Common myeloid progenitor, CD34-positive (primary cell): ENCODE data around the gene EXOC6B.

Source experiments
- CTCF ChIA-PET: fragments of 350-600 bp; sonication (Branson Sonifier 250); formaldehyde crosslinking; loops from one replicate; lab custom pipeline; 2021; ENCODE audit warnings: antibody characterized with exemption; lab: Charles Lee
- POLR2A ChIA-PET: fragments of 350-600 bp; sonication (Branson Sonifier 250); formaldehyde crosslinking; loops from one replicate; lab custom pipeline; 2021; ENCODE audit warnings: antibody characterized with exemption; lab: Charles Lee
- DNase-seq, 3 donors: peaks; one replicate each; pipeline versions ENCODE4 v3.0.0 to v3.0.0-alpha.2; 2013
- H3K27ac ChIP-seq, 2 experiments: 1 replicate in 1 of 2; 2 replicates in 1 of 2; pipeline ENCODE4 v1.7.0; 2013; ENCODE audit warnings: inconsistent platforms in 2 of 2, low read length in 2 of 2, mild to moderate bottlenecking in 2 of 2, low read depth in 1 of 2, moderate library complexity in 1 of 2; ENCODE audit not compliant: severe bottlenecking in 2 of 2, insufficient read depth in 1 of 2, poor library complexity in 1 of 2
- H3K27me3 ChIP-seq, 5 experiments: replicated peaks in 2 of 5; 1 replicate in 3 of 5; 2 replicates in 2 of 5; pipeline versions ENCODE4 v1.6.1 to v1.7.0; 2013; ENCODE audit warnings: low read length in 4 of 5, mild to moderate bottlenecking in 2 of 5, moderate library complexity in 2 of 5, inconsistent platforms in 1 of 5; ENCODE audit not compliant: insufficient read depth in 5 of 5, control insufficient read depth in 4 of 5
- H3K36me3 ChIP-seq, 4 experiments: 1 replicate in 2 of 4; 2 replicates in 2 of 4; pipeline versions ENCODE4 v1.6.1 to v1.7.0; 2013; ENCODE audit warnings: low read length in 3 of 4, control low read depth in 1 of 4, mild to moderate bottlenecking in 1 of 4; ENCODE audit not compliant: control insufficient read depth in 4 of 4, insufficient read depth in 4 of 4
- H3K4me1 ChIP-seq, 4 experiments: 1 replicate in 3 of 4; 2 replicates in 1 of 4; pipeline versions ENCODE4 v1.6.1 to v1.7.1; 2013; ENCODE audit warnings: low read length in 3 of 4, mild to moderate bottlenecking in 3 of 4, control low read depth in 1 of 4, inconsistent platforms in 1 of 4, moderate library complexity in 1 of 4; ENCODE audit not compliant: control insufficient read depth in 4 of 4, insufficient read depth in 4 of 4; ENCODE audit errors: control extremely low read depth in 1 of 4
- H3K4me3 ChIP-seq, 7 experiments: 1 replicate in 4 of 7; 2 replicates in 3 of 7; pipeline versions ENCODE4 v1.5.1 to v1.7.0; 2013; ENCODE audit warnings: mild to moderate bottlenecking in 7 of 7, low read length in 6 of 7, moderate library complexity in 6 of 7, inconsistent platforms in 2 of 7, low read depth in 2 of 7, control low read depth in 1 of 7; ENCODE audit not compliant: insufficient read depth in 4 of 7, control insufficient read depth in 1 of 7; ENCODE audit errors: extremely low read depth in 1 of 7
- H3K9me3 ChIP-seq, 5 experiments: 1 replicate in 4 of 5; 2 replicates in 1 of 5; pipeline versions ENCODE4 v1.6.1 to v1.7.1; 2013; ENCODE audit warnings: low read length in 4 of 5, mild to moderate bottlenecking in 2 of 5, inconsistent platforms in 1 of 5, low read depth in 1 of 5, moderate library complexity in 1 of 5; ENCODE audit not compliant: control insufficient read depth in 4 of 5, insufficient read depth in 2 of 5; ENCODE audit errors: control extremely low read depth in 1 of 5
- WGBS: methylation state at CpG from one replicate; pipeline ENCODE4 v1.1.5; 2013; ENCODE audit not compliant: insufficient coverage; 5-methylcytosine and 5-hydroxymethylcytosine counted together

EXOC6B gene

DNA sequence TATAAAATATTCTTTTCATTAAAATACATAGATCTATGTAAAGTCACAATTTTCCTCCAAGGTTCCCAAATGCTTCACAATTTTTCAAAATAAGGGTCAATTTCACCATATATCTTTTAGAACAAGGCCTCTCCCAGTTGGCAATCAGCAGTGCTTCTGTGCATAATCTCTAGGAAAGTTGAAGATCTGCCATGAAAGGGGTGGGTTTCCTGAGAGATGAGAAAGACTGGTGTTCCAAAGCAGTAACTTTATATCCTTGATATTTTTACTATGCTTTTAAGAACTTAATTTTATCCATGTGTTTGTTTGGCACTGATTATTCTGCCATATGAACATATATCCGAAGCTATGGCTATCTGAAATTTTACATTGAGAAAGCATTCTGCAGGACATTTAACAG lies 478.8 kb downstream of the EXOC6B start:
- Histone ChIP-seq H3K36me3 (no peaks in the 10 kb centered on the region), H3K4me1 (no peaks in the 10 kb centered on the region), H3K9me3 (peaks cover 0 to 12% (median 5%) of the 10 kb centered on the region in 5 experiments), H3K27me3 (no peaks in the 10 kb centered on the region), H3K4me3 (no peak overlapping the region), H3K27ac (no peak overlapping the region)
- no CpG with 5 or more reads among the region's 1 CpG for WGBS
- POLR2A ChIA-PET, result no interaction called here
- CTCF ChIA-PET, result no interaction called here
- DNase-seq, result no peak

DNA sequence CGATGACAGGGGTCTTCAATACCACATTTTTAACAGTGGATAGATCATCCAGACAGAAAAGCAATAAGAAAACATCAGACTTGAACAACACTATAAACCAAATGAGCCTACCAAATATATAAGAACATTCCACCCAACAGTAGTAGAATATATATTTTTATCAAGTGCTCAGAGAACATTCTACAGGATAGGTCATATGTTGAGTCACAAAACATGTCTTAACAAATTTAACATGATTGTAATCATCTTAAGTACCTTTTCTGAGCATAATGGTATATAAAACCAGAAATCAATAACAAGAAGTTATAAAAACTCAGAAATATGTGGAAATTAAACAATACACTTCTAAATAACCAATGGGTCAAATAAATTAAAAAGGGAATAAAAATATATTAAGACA lies 484.2 kb downstream of the EXOC6B start:
- no peak for DNase-seq
- ChIA-PET POLR2A (no interaction called here), CTCF (no interaction called here)
- WGBS, result 83% methylated on average over 1 of the region's 1 CpG
- Histone ChIP-seq H3K4me3 (no peak overlapping the region), H3K36me3 (no peaks in the 10 kb centered on the region), H3K27me3 (no peaks in the 10 kb centered on the region), H3K27ac (no peak overlapping the region), H3K4me1 (no peaks in the 10 kb centered on the region), H3K9me3 (peaks cover 0 to 8% (median 3%) of the 10 kb centered on the region in 5 experiments)

DNA sequence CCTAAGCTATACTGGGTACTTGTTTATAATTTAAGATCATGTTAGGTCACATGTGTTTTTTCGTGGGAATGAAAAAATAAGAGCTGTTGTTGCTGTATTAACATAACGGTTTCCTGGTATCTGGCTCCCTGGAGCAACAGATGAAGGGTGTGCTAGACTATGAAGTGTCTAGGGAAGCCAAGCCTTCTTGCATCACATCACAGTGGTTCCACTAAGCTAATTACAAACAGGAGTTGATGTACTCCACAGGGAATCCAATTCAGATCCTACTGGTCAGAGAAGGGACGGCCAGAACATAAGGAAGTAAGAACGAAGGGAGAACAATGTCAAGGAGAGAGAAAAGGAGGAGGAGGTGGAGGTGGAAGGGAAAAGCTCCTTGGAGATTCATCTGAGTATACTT lies 485.2 kb downstream of the EXOC6B start:
- 97% methylated on average over 4 of the region's 4 CpGs for WGBS
- POLR2A ChIA-PET, result no interaction called here
- Histone ChIP-seq H3K9me3 (peaks cover 0 to 8% (median 3%) of the 10 kb centered on the region in 5 experiments), H3K4me1 (no peaks in the 10 kb centered on the region), H3K27ac (no peak overlapping the region), H3K27me3 (no peaks in the 10 kb centered on the region), H3K36me3 (no peaks in the 10 kb centered on the region), H3K4me3 (no peak overlapping the region)
- DNase-seq, result no peak
- CTCF ChIA-PET, result no interaction called here

DNA sequence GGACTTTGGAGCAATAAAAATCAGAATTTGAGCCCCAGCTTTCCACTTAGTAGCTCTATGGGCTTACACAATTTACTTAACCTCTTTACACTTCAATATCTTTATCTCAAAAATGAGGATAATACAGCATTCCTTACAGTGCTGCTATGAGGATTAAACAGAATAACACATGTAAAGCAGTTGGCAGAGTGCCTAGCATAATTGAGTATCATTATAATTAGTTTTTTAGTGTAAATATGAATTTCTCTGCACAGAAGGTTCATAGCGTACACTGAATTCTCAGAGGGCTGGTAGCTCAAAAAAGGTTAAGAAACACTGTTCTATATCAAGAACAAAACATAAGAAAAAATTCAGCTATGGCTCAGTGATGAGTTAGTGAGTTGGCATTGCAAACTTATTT lies 487.8 kb downstream of the EXOC6B start:
- DNase-seq, result no peak
- no peaks in the 10 kb centered on the region for H3K36me3 ChIP-seq
- ChIA-PET CTCF (no interaction called here), POLR2A (interaction anchor here (0.6 kb wide), 1 partner anchor 351 kb away, joined by 3 read pairs; no protein-coding TSS in a partner anchor)
- no peaks in the 10 kb centered on the region for H3K27me3 ChIP-seq
- no peak overlapping the region for H3K4me3 ChIP-seq
- no peak overlapping the region for H3K27ac ChIP-seq
- no peaks in the 10 kb centered on the region for H3K4me1 ChIP-seq
- H3K9me3 ChIP-seq, result no peaks in the 10 kb centered on the region
- WGBS, result no CpG with 5 or more reads among the region's 1 CpG

DNA sequence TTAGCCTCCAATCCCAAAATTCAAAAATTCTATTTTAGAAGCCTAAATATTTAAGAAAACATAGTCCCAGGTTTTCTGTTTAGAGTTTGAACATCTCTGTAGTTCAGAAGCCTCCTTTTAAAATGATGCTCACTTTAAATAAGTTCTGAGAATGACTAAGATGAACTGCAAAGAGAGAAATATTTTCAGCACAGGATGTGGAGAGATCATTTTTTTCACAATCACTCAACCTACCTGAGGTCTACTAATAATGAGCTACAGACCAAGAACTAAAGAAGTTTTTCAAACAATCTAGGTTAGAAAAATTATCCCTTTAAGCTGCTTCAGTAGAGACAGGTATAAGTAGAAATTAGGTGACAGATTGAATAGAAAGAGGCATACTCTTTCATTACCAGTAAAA lies 493.1 kb downstream of the EXOC6B start:
- H3K27me3 ChIP-seq, result no peaks in the 10 kb centered on the region
- H3K27ac ChIP-seq, result no peak overlapping the region
- CTCF ChIA-PET, result no interaction called here
- no peaks in the 10 kb centered on the region for H3K9me3 ChIP-seq
- no peak for DNase-seq
- POLR2A ChIA-PET, result no interaction called here
- no peaks in the 10 kb centered on the region for H3K4me1 ChIP-seq
- H3K4me3 ChIP-seq, result no peak overlapping the region
- no peaks in the 10 kb centered on the region for H3K36me3 ChIP-seq

DNA sequence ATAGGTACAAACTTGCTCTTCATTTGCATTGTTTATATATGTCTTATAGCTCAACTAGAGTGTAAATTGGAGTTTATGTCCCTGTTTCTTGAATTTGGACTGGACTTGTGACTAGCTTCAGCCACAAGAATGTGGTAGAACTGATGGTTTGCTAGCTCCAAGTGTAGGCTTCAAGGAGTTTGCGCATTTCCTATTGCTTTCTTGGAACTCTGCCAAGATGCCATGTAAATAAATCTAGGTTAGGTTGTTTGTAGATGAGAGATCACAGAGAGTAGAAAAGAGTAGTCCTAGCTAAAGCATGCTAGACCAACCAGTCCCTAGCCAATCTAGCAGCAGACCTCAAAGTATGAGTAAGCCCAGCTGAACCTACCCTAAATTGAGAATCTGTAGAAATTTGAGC lies 495.2 kb downstream of the EXOC6B start:
- ChIA-PET CTCF (no interaction called here), POLR2A (interaction anchor here (0.6 kb wide), 1 partner anchor 330 kb away, joined by 3 read pairs; no protein-coding TSS in a partner anchor)
- H3K4me3 ChIP-seq, result no peak overlapping the region
- H3K27me3 ChIP-seq, result no peaks in the 10 kb centered on the region
- no peaks in the 10 kb centered on the region for H3K36me3 ChIP-seq
- DNase-seq, result no peak
- no peaks in the 10 kb centered on the region for H3K4me1 ChIP-seq
- no peak overlapping the region for H3K27ac ChIP-seq
- WGBS, result no CpG with 5 or more reads among the region's 1 CpG
- H3K9me3 ChIP-seq, result no peaks in the 10 kb centered on the region

DNA sequence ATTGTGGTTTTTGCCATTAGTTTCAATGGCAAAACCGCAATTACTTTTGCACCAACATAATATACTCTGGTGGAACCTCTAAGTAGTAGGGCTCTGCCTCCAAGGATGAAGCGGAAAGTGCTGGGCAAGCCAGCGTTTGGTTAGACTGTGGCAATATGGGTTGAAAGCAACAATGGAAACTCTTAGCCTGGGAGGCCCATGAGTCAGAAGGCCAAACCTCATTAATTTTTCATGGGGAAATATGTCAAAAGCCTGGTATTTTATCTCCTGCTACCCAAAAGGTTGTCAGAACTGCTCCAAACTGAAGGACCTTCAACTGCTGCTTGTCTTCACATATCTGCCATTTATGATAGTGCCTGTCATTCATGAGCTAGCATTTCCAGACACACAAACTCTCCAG lies 499.1 kb downstream of the EXOC6B start:
- no peak overlapping the region for H3K27ac ChIP-seq
- no peak for DNase-seq
- H3K27me3 ChIP-seq, result no peaks in the 10 kb centered on the region
- H3K36me3 ChIP-seq, result no peaks in the 10 kb centered on the region
- POLR2A ChIA-PET, result no interaction called here
- CTCF ChIA-PET, result no interaction called here
- no peaks in the 10 kb centered on the region for H3K4me1 ChIP-seq
- WGBS, result 100% methylated on average over 2 of the region's 3 CpGs
- H3K4me3 ChIP-seq, result no peak overlapping the region
- H3K9me3 ChIP-seq, result no peaks in the 10 kb centered on the region
